ENCODE measurements around the gene CSTF3. TPM values are rescaled to one million over a fixed set of nuclear protein-coding genes. Genes with fewer than 3 reads are reported as not detected.

The CSTF3 gene
- 17.9 TPM for total RNA-seq
- long read RNA-seq, transcript CSTF3-201 (21 exons, 2,797 nt) = major isoform, 8 of 12 reads
- long read RNA-seq, partial matches to known transcripts = 1 of 12 reads
- long read RNA-seq, other reads (novel, unspliced or antisense) = 2 of 12 reads

- TF ChIP-seq, protein P1, sequence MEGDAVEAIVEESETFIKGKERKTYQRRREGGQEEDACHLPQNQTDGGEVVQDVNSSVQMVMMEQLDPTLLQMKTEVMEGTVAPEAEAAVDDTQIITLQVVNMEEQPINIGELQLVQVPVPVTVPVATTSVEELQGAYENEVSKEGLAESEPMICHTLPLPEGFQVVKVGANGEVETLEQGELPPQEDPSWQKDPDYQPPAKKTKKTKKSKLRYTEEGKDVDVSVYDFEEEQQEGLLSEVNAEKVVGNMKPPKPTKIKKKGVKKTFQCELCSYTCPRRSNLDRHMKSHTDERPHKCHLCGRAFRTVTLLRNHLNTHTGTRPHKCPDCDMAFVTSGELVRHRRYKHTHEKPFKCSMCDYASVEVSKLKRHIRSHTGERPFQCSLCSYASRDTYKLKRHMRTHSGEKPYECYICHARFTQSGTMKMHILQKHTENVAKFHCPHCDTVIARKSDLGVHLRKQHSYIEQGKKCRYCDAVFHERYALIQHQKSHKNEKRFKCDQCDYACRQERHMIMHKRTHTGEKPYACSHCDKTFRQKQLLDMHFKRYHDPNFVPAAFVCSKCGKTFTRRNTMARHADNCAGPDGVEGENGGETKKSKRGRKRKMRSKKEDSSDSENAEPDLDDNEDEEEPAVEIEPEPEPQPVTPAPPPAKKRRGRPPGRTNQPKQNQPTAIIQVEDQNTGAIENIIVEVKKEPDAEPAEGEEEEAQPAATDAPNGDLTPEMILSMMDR (IDR thresholded peaks at IDR 0.05) = peak; percentile 51
- no peaks in the 10 kb centered on the region for H3K36me3 ChIP-seq
- intact Hi-C loops (cut with DNase I) = loop anchor here (10.0 kb wide), 1 partner anchor 173 kb away; no protein-coding TSS in a partner anchor
- DNase-seq = peak; percentile 100
- peaks cover 16% of the 10 kb centered on the region for H3K4me1 ChIP-seq
- peak within 1 kb of the TSS; percentile 83 for H3K27ac ChIP-seq
- H3K4me3 ChIP-seq = peak within 1 kb of the TSS; percentile 75
- peak; percentile 99 for ATAC-seq
- no peaks in the 10 kb centered on the region for H3K9me3 ChIP-seq
- no peaks in the 10 kb centered on the region for H3K27me3 ChIP-seq
These were observed at the start of gene CSTF3 for GRCh38 chr11:33161120-33162005. Gene CSTF3 (minus strand): TSS chr11:33161480. CDS start chr11:33161325, 155 bp downstream.

DNA sequence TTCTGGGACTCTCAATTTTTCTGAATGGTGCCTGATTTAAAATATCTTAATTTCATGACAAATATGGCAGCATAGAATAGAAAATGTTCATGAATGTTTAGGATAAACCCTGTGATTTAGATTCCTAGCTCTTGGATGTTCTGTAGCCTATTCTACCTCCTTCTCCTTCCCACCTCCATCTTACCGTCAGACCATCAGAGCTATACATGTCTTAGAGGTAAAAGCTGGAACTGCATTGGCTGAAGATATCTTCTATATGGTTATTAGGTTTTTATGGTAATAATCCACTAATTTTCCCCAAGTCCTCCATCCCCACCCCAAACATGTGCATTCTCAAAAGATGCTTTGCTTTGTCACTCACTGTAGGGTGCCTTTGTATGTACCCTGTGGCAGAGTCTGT, 46.9 kb upstream of the CSTF3 start:
- no peak overlapping the region for H3K27ac ChIP-seq

DNA sequence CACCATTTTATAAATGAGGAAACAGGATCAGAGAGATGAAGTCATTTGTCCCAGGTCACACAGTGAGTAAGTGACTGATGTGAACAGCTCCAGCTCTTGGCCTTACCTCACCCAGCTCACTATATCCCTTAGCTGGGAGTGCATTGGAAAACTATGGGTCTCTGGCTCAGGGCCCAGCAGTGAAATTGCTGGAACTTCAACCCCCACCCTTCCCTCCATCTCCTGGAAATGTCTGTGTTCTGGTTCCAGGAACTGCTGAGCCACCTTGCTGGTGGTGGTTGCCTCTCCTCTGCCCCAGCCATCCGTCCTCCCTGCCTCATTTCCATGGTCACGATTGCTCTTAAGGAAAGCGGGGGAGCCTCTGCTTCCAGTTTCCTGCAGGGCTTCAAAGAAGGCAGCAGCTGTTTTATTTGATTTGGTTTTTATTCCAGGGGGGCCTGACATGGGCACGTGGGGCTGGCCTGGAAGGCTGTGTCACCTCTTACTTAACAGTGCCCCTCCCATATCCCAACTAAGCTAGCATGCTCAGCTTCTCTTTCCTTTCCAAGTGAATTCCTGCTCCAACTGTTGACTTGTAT, 46.2 kb upstream of the CSTF3 start:
- Histone ChIP-seq H3K27me3 (no peaks in the 10 kb centered on the region), H3K4me1 (no peaks in the 10 kb centered on the region), H3K27ac (no peak overlapping the region), H3K9me3 (no peaks in the 10 kb centered on the region), H3K4me3 (no peak overlapping the region), H3K36me3 (no peaks in the 10 kb centered on the region)
- intact Hi-C loops (cut with DNase I) = no loop called here
- ATAC-seq (peak; percentile 50), DNase-seq (no peak)
- TF ChIP-seq, protein P1 (IDR thresholded peaks at IDR 0.05) = no peak

More for the DNA sequence above, 46.9 kb upstream of the CSTF3 start:
- no peaks in the 10 kb centered on the region for H3K9me3 ChIP-seq
- DNase-seq = no peak
- intact Hi-C loops (cut with DNase I) = no loop called here
- no peak for ATAC-seq
- H3K4me3 ChIP-seq = no peak overlapping the region
- no peaks in the 10 kb centered on the region for H3K4me1 ChIP-seq
- no peaks in the 10 kb centered on the region for H3K36me3 ChIP-seq
- TF ChIP-seq, protein P1 (IDR thresholded peaks at IDR 0.05) = no peak
- peaks cover 3% of the 10 kb centered on the region for H3K27me3 ChIP-seq

DNA sequence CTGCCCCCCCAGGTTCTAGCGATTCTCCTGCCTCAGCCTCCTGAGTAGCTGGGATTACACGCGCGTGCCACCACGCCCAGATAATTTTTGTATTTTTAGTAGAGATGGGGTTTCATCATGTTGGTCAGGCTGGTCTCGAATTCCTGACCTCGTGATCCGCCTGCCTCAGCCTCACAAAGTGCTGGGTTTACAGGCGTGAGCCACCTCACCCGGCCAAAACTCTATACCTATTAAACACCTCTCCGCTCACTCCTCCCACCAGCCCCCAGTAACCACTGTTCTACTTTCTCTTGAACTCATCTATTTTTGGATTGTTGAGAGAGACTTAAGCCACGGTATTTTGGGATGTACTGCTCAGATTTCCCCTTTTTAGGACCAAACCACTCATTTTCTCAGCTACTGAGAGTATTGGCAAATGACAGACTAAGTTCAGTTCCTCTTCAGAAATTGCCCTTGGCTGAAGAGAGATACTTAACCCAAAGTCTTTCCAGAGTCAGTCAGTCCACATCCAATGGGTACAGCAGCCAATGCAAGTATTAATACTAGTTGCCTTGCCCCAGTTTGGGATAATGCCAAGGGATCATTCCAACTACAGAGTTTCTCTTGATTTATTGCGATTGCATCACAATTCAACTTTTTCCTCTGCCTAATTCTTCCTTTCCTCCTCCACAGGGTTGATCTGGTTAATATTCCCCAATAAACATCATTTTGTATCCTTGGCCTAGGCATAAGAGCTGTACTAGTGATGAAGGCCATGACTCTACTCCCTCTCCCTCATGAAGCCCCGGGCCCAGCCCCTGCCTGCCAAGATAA, 36.8 kb upstream of the CSTF3 start:
- H3K9me3 ChIP-seq = no peaks in the 10 kb centered on the region
- no peak overlapping the region for H3K4me3 ChIP-seq
- no peak for DNase-seq
- no peak overlapping the region for H3K27ac ChIP-seq
- no peaks in the 10 kb centered on the region for H3K36me3 ChIP-seq
- no peaks in the 10 kb centered on the region for H3K27me3 ChIP-seq
- ATAC-seq = peak; percentile 76
- intact Hi-C loops (cut with DNase I) = no loop called here
- H3K4me1 ChIP-seq = no peaks in the 10 kb centered on the region
- TF ChIP-seq, protein P1 (IDR thresholded peaks at IDR 0.05) = no peak

DNA sequence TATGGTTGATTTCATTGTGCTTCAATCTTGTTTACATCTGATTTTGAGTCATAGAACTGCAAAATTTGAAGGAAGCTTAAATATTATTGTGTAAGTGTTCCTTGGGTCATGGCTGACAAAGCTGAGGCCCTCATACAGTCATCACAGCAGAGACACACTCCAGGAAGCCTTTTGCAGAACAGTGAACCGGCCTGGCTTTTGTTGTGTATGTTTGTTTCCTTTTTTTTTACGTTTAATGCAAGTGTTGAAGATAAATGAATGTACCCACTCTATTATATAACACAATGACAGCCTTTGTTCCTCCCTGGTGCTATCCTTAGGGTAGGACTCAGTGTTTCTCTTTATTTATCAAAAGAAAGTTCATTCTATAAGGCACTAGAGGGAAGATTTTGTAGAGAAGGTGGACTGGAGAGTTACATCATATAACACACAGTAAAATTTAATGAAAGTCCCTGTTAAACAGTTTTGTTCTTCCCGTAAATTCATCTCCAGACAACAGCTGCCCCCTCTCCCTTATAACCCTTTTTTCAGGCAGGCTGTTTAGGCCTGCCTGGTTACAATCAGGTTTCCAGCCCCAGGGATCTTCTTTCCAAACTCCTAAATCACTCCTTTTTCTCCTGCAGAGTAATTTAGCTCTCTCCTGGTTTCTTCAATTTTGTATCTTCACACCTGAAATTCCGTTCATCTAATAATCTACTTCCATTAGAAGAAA, 34.3 kb upstream of the CSTF3 start:
- Histone ChIP-seq H3K9me3 (no peaks in the 10 kb centered on the region), H3K27me3 (no peaks in the 10 kb centered on the region), H3K4me1 (no peaks in the 10 kb centered on the region), H3K27ac (no peak overlapping the region), H3K4me3 (no peak overlapping the region), H3K36me3 (no peaks in the 10 kb centered on the region)
- ATAC-seq = peak; percentile 67
- TF ChIP-seq, protein P1 (IDR thresholded peaks at IDR 0.05) = no peak
- intact Hi-C loops (cut with DNase I) = no loop called here
- DNase-seq = no peak

Data from upper lobe of right lung (tissue), 1 donor.